Upper lobe of left lung (tissue), 6 donors: ENCODE measurements around the gene RAB40B. TPM values are rescaled to one million over a fixed set of nuclear protein-coding genes. Genes with fewer than 3 reads are reported as not detected.

Source experiments
- ATAC-seq, 2 donors: fragments of 200-7000 bp; cut with Tn5 transposase; one replicate each; pipeline ENCODE4 v1.9.1; 2022; ENCODE audit warnings: mild to moderate bottlenecking in 2 of 2, moderate library complexity in 2 of 2; ENCODE audit not compliant: low FRiP score in 2 of 2
- DNase-seq, 2 donors: peaks; one replicate each; pipeline ENCODE4 v3.0.0-alpha.2; 2019 to 2020
- H3K27ac ChIP-seq, 4 donors: fragments of 200-600 bp; sonication (generic); one replicate each; pipeline ENCODE4 v1.5.1; 2016 to 2019
- H3K27me3 ChIP-seq, 4 donors: fragments of 200-600 bp; sonication (generic); one replicate each; pipeline ENCODE4 v1.5.1; 2017 to 2019
- H3K36me3 ChIP-seq, 4 donors: fragments of 200-600 bp; sonication (generic); one replicate each; pipeline ENCODE4 v1.5.1; 2016 to 2019
- H3K4me1 ChIP-seq, 4 donors: fragments of 200-600 bp; sonication (generic); one replicate each; pipeline ENCODE4 v1.5.1; 2018 to 2019
- H3K4me3 ChIP-seq, 4 donors: fragments of 200-600 bp; sonication (generic); one replicate each; pipeline ENCODE4 v1.5.1; 2017 to 2019; ENCODE audit warnings: mild to moderate bottlenecking in 2 of 4, moderate library complexity in 1 of 4
- H3K9me3 ChIP-seq, 4 donors: fragments of 200-600 bp; sonication (generic); one replicate each; pipeline ENCODE4 v1.5.1; 2018 to 2019
- EP300 ChIP-seq, 4 donors: sonication (generic); formaldehyde crosslinking; IDR thresholded peaks; one replicate each; pipeline ENCODE4 v1.5.1; 2017; ENCODE audit warnings: antibody characterized with exemption in 4 of 4, control low read depth in 2 of 4
- POLR2A ChIP-seq, 4 donors: fragments of 450-650 bp; IDR thresholded peaks; one replicate each; pipeline ENCODE4 v1.5.1; 2016 to 2017; ENCODE audit warnings: antibody characterized with exemption in 4 of 4, mild to moderate bottlenecking in 2 of 4
- POLR2AphosphoS5 ChIP-seq, 2 donors: sonication (generic); formaldehyde crosslinking; IDR thresholded peaks; one replicate each; pipeline ENCODE4 v1.5.1; 2017; ENCODE audit warnings: antibody characterized with exemption in 2 of 2
- WGBS, 2 donors: methylation state at CpG; one replicate each; pipeline ENCODE4 v1.1.5; 2017 to 2018; 5-methylcytosine and 5-hydroxymethylcytosine counted together
- total RNA-seq, 6 donors: library from RNA; depleted of rRNA in 4 of 6; stranded (reverse); fragments of >200 nt in 4 of 6; gene quantifications; one replicate each; pipeline versions ENCODE4 v1.1.0 to v1.2.1, GENCODE V29; 2016 to 2021
- TF ChIP-seq, protein P1 (sequence below), 6 experiments: fragments of 450-650 bp in 4 of 6; fragments of 200-600 bp in 2 of 6; sonication (generic) in 2 of 6; IDR thresholded peaks; one replicate each; pipeline ENCODE4 v1.5.1; 2016 to 2019; ENCODE audit warnings: antibody characterized with exemption in 6 of 6
- donor health status: DM: no; HTN: no; CAD: no; lungs with moderate emphysema.
- donor health status: DM: no; HTN: yes; CAD: no; lungs with severe emphysema.

Gene RAB40B
- total RNA-seq, 6 donors from 2014 or later: 7.8 to 23.7 (median 11.4) TPM

DNA sequence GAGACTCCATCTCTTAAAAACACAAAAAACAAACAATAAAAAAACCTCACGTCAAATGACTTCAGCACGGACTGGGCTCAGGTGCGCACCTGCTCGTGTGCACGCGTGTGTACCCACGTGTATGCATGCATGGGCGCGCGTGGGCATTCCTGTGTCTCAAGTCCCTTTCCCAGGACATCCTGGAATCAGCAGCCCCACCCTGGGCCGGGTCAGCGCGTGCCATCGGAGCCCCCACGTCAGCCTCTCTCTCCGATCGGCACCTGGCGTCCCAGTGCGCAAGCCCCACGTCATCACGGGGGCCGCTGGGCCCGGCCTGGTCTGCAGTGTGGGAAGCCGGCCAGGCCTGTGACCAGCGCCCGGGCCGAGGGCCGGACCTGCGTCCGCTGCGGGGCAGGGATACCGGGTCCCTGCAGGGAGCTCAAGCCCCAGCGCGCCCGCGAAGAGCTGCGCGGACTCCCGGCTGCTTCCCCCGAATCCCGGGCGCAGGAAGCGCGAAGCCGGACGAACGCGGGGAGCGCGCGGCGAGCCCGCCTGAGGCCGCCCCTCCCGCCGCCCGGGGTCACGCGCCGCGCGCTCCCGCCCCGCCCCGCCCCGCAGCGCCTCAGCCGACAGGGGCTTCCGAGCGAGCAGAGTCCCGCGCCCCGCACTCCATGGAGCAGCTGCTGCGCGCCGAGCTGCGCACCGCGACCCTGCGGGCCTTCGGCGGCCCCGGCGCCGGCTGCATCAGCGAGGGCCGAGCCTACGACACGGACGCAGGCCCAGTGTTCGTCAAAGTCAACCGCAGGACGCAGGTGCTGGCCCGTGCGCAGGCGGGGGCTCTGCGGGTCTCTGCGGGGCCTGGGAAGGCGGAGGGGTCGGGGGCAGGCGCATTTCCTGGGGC lies 36.7 kb upstream of the RAB40B start, which contains the start of gene FN3K:
TSS of gene FN3K (plus strand) at position 629 of the 880 bp plus-strand sequence. CDS start at position 651, 22 bp downstream.
- Histone ChIP-seq H3K4me3 (peak within 1 kb of the TSS; percentile 77 to 86 (median 82)), H3K4me1 (peaks cover 8 to 31% (median 24%) of the 10 kb centered on the region in 4 donors), H3K36me3 (peaks cover 0 to 17% (median 3%) of the 10 kb centered on the region in 4 donors), H3K9me3 (peaks cover 0 to 7% (median 0%) of the 10 kb centered on the region in 4 donors), H3K27ac (peak within 1 kb of the TSS; percentile 62 to 87 (median 71)), H3K27me3 (no peaks in the 10 kb centered on the region)
- DNase-seq (peak; percentile 58 to 94), ATAC-seq (peak; percentile 62 to 88)
- TF ChIP-seq POLR2A (IDR thresholded peaks at IDR 0.05) (peak in 2 of 4 donors; percentile 58 to 63), EP300 (IDR thresholded peaks at IDR 0.05) (peak in 1 of 4 donors; percentile 3), POLR2AphosphoS5 (IDR thresholded peaks at IDR 0.05) (no peak)
- TF ChIP-seq, protein P1, sequence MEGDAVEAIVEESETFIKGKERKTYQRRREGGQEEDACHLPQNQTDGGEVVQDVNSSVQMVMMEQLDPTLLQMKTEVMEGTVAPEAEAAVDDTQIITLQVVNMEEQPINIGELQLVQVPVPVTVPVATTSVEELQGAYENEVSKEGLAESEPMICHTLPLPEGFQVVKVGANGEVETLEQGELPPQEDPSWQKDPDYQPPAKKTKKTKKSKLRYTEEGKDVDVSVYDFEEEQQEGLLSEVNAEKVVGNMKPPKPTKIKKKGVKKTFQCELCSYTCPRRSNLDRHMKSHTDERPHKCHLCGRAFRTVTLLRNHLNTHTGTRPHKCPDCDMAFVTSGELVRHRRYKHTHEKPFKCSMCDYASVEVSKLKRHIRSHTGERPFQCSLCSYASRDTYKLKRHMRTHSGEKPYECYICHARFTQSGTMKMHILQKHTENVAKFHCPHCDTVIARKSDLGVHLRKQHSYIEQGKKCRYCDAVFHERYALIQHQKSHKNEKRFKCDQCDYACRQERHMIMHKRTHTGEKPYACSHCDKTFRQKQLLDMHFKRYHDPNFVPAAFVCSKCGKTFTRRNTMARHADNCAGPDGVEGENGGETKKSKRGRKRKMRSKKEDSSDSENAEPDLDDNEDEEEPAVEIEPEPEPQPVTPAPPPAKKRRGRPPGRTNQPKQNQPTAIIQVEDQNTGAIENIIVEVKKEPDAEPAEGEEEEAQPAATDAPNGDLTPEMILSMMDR (IDR thresholded peaks at IDR 0.05): no peak
- whole genome bisulfite sequencing, 2 donors: 9 to 28% methylated on average over 10 to 59 of the region's 101 CpGs

DNA sequence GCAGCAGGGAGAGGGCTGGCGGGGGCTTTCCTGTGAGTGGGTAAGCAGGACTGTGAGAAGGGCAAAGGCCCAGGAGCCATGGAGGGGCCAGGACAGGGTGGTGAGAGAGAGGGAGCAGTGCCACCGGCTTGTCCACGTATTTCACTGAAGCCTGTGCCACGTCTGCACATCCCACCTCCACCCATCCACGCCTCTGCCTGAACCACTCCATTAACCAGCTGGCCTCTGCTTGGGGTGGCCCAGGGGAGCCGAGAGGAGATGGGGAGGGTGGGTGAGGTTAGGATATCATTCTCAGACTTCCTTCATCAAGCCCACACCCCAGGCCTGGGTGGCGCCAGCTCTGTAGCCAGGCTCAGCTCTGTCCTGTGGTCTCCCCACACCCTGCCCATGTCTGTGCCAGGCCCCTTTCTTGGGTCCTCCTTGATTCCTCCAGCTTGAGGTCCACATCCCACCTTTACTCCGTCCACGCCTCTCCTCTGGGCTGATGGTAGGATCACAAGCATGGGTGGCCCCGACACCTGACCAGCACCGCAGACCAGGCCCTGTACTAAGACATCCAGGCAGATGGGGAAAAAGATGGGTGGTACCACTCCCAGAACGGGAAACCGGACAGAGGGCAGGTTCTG lies 33.7 kb upstream of the RAB40B start:
- no peak for TF ChIP-seq POLR2AphosphoS5 (IDR thresholded peaks at IDR 0.05)
- TF ChIP-seq, protein P1 (IDR thresholded peaks at IDR 0.05): no peak
- Histone ChIP-seq H3K4me3 (no peak overlapping the region), H3K4me1 (peaks cover 8 to 24% (median 15%) of the 10 kb centered on the region in 4 donors), H3K27me3 (no peaks in the 10 kb centered on the region), H3K9me3 (peaks cover 0 to 7% (median 0%) of the 10 kb centered on the region in 4 donors), H3K36me3 (peaks cover under 1 to 27% (median 10%) of the 10 kb centered on the region in 4 donors), H3K27ac (no peak overlapping the region)
- WGBS, 2 donors: 91 to 99% methylated on average over 7 to 13 of the region's 13 CpGs
- ATAC-seq: no peak
- DNase-seq: no peak

DNA sequence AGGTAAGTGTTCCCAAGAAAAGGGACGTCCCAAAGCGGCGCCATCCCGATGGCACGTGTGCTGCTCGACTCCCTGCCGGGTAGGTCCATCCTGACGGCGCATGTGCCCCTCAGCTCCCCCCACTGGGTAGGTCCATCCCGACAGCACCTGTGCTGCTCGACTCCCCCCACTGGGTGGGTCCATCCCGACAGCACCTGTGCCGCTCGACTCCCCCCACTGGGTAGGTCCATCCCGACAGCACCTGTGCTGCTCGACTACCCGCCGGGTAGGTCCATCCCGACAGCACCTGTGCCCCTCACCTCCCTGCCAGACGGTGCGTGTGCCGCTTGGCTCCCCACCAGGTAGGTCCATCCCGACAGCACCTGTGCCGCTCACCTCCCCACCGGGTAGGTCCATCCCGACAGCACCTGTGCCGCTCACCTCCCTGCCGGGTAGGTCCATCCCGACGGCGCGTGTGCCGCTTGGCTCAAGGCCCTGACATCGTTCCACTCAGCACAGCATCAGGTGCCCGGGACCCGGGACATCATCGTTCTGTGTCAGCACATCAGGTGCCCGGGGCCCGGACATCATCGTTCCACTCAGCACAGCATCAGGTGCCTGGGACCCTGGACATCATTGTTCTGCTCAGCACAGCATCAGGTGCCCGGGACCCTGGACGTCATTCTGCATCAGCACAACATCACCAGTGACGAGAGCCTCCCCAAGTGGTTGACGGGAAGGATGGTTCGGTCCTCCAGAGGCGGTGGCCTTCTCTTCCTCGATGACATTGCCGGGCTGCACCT lies 31.2 kb upstream of the RAB40B start:
- peaks cover 0 to 7% (median 0%) of the 10 kb centered on the region in 4 donors for H3K9me3 ChIP-seq
- 89 to 91% methylated on average over 45 to 47 of the region's 48 CpGs for WGBS, 2 donors
- ATAC-seq: peak in 1 of 2 donors; percentile 25

DNA sequence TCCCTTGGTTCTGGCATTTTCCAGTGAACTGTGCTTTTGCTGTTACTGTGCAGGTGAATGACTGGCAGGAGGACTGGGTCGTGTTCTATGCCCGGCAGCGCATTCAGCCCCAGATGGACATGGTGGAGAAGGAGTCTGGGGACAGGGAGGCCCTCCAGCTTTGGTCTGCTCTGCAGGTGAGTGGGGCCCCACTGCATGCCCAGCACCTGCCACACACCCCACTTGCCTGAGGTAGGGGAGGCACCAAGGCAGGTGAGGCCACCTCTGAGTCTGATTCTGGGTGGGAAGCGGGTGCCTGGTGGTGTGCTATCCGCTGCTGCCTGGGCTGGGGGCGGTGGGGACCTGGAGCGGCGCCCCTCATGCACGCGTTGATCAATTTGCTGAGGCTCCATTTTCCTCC lies 27.9 kb upstream of the RAB40B start:
- TF ChIP-seq POLR2A (IDR thresholded peaks at IDR 0.05): no peak
- TF ChIP-seq, protein P1 (IDR thresholded peaks at IDR 0.05): no peak
- no peak for TF ChIP-seq EP300 (IDR thresholded peaks at IDR 0.05)
- TF ChIP-seq POLR2AphosphoS5 (IDR thresholded peaks at IDR 0.05): no peak
- ATAC-seq: no peak
- Histone ChIP-seq H3K4me1 (no peaks in the 10 kb centered on the region), H3K36me3 (peaks cover 5 to 64% (median 38%) of the 10 kb centered on the region in 4 donors), H3K27me3 (no peaks in the 10 kb centered on the region), H3K27ac (no peak overlapping the region), H3K9me3 (no peaks in the 10 kb centered on the region), H3K4me3 (no peak overlapping the region)
- no peak for DNase-seq
- 92 to 100% methylated on average over 2 to 10 of the region's 10 CpGs for WGBS, 2 donors

More for the DNA sequence above, 31.2 kb upstream of the RAB40B start:
- Histone ChIP-seq H3K27me3 (no peaks in the 10 kb centered on the region), H3K4me1 (peaks cover 0 to 1% (median under 1%) of the 10 kb centered on the region in 4 donors), H3K36me3 (peaks cover 5 to 43% (median 23%) of the 10 kb centered on the region in 4 donors), H3K4me3 (no peak overlapping the region), H3K27ac (no peak overlapping the region)
- DNase-seq: no peak
- TF ChIP-seq, protein P1 (IDR thresholded peaks at IDR 0.05): no peak
- TF ChIP-seq POLR2AphosphoS5 (IDR thresholded peaks at IDR 0.05): no peak
